Kidney glomerular epithelial cell (primary cell): ENCODE results near the gene TRIM41.
"Not testable (repeated sequence)": the region's sequence is repeated elsewhere in the genome, so short reads cannot be mapped to it uniquely, and the experiment has no call there.

Source experiments
- DNase-seq: peaks from one replicate; lab custom pipeline; 2025; lab: John Stamatoyannopoulos, UW

The TRIM41 gene

GRCh38 chr5:181211208-181211607 lies 11.9 kb upstream of the TRIM41 start:
- no peak for DNase-seq

GRCh38 chr5:181212080-181212479 lies 11.0 kb upstream of the TRIM41 start:
- no peak for DNase-seq

GRCh38 chr5:181212934-181213333 lies 10.1 kb upstream of the TRIM41 start:
- no peak for DNase-seq

- not testable (repeated sequence) for DNase-seq
Measured at GRCh38 chr5:181214249-181214648, 8.8 kb upstream of the TRIM41 start.

- no peak for DNase-seq
Measured at GRCh38 chr5:181215997-181216989, 6.8 kb upstream of the TRIM41 start.

- no peak for DNase-seq
Measured at GRCh38 chr5:181217111-181217802, 5.8 kb upstream of the TRIM41 start.

GRCh38 chr5:181217803-181218062 lies 5.3 kb upstream of the TRIM41 start:
- no peak for DNase-seq

GRCh38 chr5:181218795-181219124 lies 4.3 kb upstream of the TRIM41 start:
- no peak for DNase-seq

- no peak for DNase-seq
Measured at GRCh38 chr5:181219262-181220177, 3.6 kb upstream of the TRIM41 start.

- no peak for DNase-seq
Measured at GRCh38 chr5:181220178-181220515, 2.9 kb upstream of the TRIM41 start.

GRCh38 chr5:181221105-181221791 lies 1.8 kb upstream of the TRIM41 start:
- DNase-seq: no peak

- no peak for DNase-seq
Measured at GRCh38 chr5:181221792-181222629, 1.1 kb upstream of the TRIM41 start.

- DNase-seq: no peak
Measured at GRCh38 chr5:181222630-181223057, 437 bp upstream of the TRIM41 start.

- no peak for DNase-seq
Measured at GRCh38 chr5:181223729-181224389, 778 bp downstream of the TRIM41 start.

- no peak for DNase-seq
Measured at GRCh38 chr5:181224390-181225229, 1.5 kb downstream of the TRIM41 start.

GRCh38 chr5:181229996-181230395 lies 6.9 kb downstream of the TRIM41 start:
- DNase-seq: no peak

GRCh38 chr5:181230551-181230950 lies 7.5 kb downstream of the TRIM41 start:
- no peak for DNase-seq

- DNase-seq: no peak
Measured at GRCh38 chr5:181231432-181231831, 8.4 kb downstream of the TRIM41 start.

GRCh38 chr5:181232593-181232992 lies 9.5 kb downstream of the TRIM41 start:
- DNase-seq: no peak
